ENCODE data around the gene DHX35. TPM values are rescaled to one million over a fixed set of nuclear protein-coding genes. Genes with fewer than 3 reads are reported as not detected.

Gene DHX35
- total RNA-seq, 1 donor from 2014 or later, result 14.0 TPM

DNA sequence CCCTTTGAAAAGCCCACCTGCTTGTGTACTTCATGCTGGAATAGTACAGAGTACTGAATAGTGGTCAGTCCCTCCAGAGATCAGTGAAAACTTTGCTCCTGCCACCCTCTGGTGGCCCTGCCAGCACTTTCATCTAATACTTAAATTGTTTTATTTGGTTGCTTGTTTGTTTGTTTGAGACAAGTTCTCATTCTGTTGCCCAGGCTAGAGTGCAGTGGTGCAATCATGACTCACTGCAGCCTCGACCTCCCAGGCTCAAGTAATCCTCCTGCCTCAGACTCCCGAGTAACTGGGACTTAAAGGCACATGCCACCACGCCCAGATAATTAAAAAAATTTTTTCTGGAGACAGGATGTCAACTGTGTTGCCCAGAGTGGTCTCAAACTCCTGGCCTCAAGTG is 26.9 kb upstream of the DHX35 start:
- Mint-ChIP-seq H3K36me3 (peaks cover 7% of the 10 kb centered on the region), H3K4me3 (no peak overlapping the region), H3K27me3 (no peaks in the 10 kb centered on the region), H3K27ac (no peak overlapping the region), H3K9me3 (no peaks in the 10 kb centered on the region), H3K4me1 (ENCODE audit: unreplicated experiment) (peaks cover 13% of the 10 kb centered on the region)
- TF ChIP-seq, protein P1, sequence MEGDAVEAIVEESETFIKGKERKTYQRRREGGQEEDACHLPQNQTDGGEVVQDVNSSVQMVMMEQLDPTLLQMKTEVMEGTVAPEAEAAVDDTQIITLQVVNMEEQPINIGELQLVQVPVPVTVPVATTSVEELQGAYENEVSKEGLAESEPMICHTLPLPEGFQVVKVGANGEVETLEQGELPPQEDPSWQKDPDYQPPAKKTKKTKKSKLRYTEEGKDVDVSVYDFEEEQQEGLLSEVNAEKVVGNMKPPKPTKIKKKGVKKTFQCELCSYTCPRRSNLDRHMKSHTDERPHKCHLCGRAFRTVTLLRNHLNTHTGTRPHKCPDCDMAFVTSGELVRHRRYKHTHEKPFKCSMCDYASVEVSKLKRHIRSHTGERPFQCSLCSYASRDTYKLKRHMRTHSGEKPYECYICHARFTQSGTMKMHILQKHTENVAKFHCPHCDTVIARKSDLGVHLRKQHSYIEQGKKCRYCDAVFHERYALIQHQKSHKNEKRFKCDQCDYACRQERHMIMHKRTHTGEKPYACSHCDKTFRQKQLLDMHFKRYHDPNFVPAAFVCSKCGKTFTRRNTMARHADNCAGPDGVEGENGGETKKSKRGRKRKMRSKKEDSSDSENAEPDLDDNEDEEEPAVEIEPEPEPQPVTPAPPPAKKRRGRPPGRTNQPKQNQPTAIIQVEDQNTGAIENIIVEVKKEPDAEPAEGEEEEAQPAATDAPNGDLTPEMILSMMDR (conservative IDR thresholded peaks at IDR 0.05), result no peak
- DNase-seq (ENCODE audit: extremely low spot score, unreplicated experiment), result no peak

DNA sequence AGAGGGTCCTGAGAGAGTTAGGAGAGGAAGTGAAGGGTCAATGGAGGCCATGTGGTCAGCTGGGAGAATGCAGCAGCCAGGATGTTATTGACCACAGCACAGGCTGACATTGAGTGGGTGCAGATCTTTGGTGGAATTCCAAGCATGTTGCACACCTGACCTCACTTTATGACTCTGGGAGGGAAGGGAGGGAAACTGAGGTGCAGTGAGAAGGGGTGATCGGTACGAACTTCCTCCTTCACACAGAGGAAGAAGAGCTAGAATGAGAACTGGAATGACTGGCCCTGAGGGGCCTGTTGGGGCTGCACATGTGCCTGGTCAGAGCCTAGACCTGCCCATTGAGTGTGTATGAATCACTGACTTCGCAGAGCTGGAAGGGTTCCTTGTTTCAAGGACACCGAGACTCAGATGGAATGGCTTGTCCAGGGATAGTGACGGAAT is 26.2 kb upstream of the DHX35 start:
- H3K27me3 Mint-ChIP-seq, result no peaks in the 10 kb centered on the region
- no peak overlapping the region for H3K4me3 Mint-ChIP-seq
- no peak for DNase-seq (ENCODE audit: extremely low spot score, unreplicated experiment)
- peaks cover 7% of the 10 kb centered on the region for H3K36me3 Mint-ChIP-seq
- peaks cover 13% of the 10 kb centered on the region for H3K4me1 Mint-ChIP-seq (ENCODE audit: unreplicated experiment)
- TF ChIP-seq, protein P1 (conservative IDR thresholded peaks at IDR 0.05), result no peak
- H3K27ac Mint-ChIP-seq, result no peak overlapping the region
- H3K9me3 Mint-ChIP-seq, result no peaks in the 10 kb centered on the region

DNA sequence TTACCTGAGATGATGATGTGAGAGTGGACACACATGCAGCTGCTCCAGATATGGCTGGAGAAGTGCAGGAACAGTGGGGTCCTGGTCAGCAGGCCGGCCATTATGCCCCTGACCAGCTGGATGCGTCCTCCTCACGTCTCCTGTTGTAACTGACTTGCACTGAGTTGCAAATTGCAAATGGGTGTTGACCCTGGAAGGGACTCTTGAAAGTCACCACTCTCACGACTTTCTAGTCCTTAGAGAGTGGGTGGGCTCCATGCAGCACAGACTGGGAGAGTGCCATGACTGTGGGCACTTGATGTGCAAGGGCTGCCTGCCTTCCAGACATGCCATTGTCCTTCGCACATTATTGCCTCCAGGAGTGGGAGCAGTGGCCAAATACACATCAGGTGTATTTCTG is 25.1 kb upstream of the DHX35 start:
- Mint-ChIP-seq H3K27ac (no peak overlapping the region), H3K9me3 (no peaks in the 10 kb centered on the region), H3K4me3 (no peak overlapping the region), H3K4me1 (ENCODE audit: unreplicated experiment) (peaks cover 13% of the 10 kb centered on the region), H3K36me3 (peaks cover 7% of the 10 kb centered on the region), H3K27me3 (no peaks in the 10 kb centered on the region)
- TF ChIP-seq, protein P1 (conservative IDR thresholded peaks at IDR 0.05), result no peak
- no peak for DNase-seq (ENCODE audit: extremely low spot score, unreplicated experiment)

DNA sequence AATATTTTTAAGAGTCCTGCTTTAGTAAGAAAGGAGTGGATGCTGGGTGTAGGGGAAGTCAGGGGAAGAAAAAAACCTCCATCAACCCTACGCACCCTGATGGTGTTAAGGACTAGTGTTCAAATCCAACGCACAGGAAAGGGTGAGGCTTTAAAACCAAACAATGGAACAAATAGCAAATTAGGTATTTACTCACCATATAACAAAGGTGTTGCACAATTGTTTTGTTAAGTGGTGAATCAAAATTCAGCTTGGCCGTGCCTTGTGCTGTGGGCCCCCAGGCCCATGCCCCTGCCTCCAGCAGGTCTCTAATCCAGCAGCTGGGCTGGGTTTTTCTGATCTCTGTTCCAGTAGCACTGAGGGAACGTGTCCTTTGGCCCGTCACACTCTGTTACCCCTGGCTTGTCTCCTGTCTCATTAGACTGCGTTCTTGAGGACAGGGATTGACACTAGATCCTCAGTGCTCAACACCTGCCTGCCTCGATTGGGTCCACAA is 24.1 kb upstream of the DHX35 start:
- Mint-ChIP-seq H3K4me1 (ENCODE audit: unreplicated experiment) (peaks cover 5% of the 10 kb centered on the region), H3K9me3 (no peaks in the 10 kb centered on the region), H3K4me3 (no peak overlapping the region), H3K27me3 (no peaks in the 10 kb centered on the region), H3K27ac (no peak overlapping the region), H3K36me3 (peaks cover 13% of the 10 kb centered on the region)
- no peak for DNase-seq (ENCODE audit: extremely low spot score, unreplicated experiment)
- TF ChIP-seq, protein P1 (conservative IDR thresholded peaks at IDR 0.05), result no peak

DNA sequence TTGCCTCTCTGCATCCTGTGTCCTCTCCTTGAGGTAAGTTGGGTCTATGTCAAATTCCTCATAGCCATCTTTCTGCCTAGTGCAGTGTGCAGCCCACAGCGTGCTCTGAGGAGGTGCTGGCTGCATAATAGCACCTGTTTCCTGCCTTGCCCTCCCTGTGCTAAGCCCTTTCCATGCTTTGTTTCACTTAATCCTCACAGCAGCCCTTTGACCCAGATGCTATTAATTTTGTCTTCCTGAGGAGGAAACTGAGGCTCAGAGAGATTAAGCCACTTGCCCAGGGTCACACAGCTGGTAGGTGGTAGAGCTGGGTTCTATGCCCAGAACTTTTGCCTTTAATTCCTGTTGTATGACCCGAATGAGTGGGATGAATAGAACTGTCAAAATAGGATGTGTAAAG is 22.5 kb upstream of the DHX35 start:
- DNase-seq (ENCODE audit: extremely low spot score, unreplicated experiment), result no peak
- H3K27ac Mint-ChIP-seq, result no peak overlapping the region
- no peak overlapping the region for H3K4me3 Mint-ChIP-seq

More for the DNA sequence above, 22.5 kb upstream of the DHX35 start:
- peaks cover 5% of the 10 kb centered on the region for H3K4me1 Mint-ChIP-seq (ENCODE audit: unreplicated experiment)
- H3K27me3 Mint-ChIP-seq, result no peaks in the 10 kb centered on the region
- peaks cover 17% of the 10 kb centered on the region for H3K36me3 Mint-ChIP-seq
- TF ChIP-seq, protein P1 (conservative IDR thresholded peaks at IDR 0.05), result no peak
- no peaks in the 10 kb centered on the region for H3K9me3 Mint-ChIP-seq

All from type B pancreatic cell (in vitro differentiated cells).